ENCODE measurements around the gene AFAP1L1. TPM values are rescaled to one million over a fixed set of nuclear protein-coding genes. Genes with fewer than 3 reads are reported as not detected.

The AFAP1L1 gene
- total RNA-seq, 1 experiment from 2014 or later, result 15.2 TPM

DNA sequence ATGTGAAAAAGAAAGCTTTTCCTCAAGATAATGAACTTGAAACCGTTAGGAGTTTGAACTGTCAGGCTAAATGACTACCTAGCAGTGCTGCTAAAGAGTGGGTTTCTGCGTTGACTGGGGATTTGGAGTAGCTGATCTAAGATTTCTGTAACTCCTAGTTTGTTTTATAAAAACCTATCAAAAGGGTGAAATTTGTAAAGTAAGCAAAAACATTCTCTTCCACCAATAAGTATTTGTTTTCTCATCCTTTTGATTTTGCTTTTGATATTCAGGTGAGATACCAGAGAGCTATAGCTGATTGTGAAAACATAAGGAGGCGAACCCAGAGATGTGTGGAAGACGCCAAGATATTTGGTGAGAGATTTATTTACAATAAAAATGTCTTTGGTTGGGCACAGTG lies 77.7 kb downstream of the AFAP1L1 start:
- in situ Hi-C loops (cut with HindIII; ENCODE audit: low pct_unique_long_range_greater_than_20kb, low sequenced_read_pairs), result no loop called here
- DNase-seq (ENCODE audit: low read depth, low spot score) (no peak), ATAC-seq (no peak)
- H3K27ac ChIP-seq (ENCODE audit: low read length), result no peak overlapping the region
- H3K4me1 ChIP-seq (ENCODE audit: control insufficient read depth, insufficient read depth, low read length), result peaks cover 7% of the 10 kb centered on the region
- peaks cover 60% of the 10 kb centered on the region for H3K36me3 ChIP-seq (ENCODE audit: control insufficient read depth, insufficient read depth, low read length)
- no TSS peak for BruUV-seq (replicated peaks)
- no peaks in the 10 kb centered on the region for H3K9me3 ChIP-seq (ENCODE audit: control insufficient read depth, insufficient read depth, low read depth, low read length)
- TF ChIP-seq POLR2AphosphoS5 (IDR thresholded peaks at IDR 0.05; ENCODE audit: low read depth, low read length) (no peak), SIN3A (IDR thresholded peaks at IDR 0.05; ENCODE audit: borderline replicate concordance, insufficient read depth, low read depth, low read length) (no peak), TCF7L2 (IDR thresholded peaks at IDR 0.05; ENCODE audit: low read depth, low read length) (no peak)
- TF ChIP-seq, protein P1, sequence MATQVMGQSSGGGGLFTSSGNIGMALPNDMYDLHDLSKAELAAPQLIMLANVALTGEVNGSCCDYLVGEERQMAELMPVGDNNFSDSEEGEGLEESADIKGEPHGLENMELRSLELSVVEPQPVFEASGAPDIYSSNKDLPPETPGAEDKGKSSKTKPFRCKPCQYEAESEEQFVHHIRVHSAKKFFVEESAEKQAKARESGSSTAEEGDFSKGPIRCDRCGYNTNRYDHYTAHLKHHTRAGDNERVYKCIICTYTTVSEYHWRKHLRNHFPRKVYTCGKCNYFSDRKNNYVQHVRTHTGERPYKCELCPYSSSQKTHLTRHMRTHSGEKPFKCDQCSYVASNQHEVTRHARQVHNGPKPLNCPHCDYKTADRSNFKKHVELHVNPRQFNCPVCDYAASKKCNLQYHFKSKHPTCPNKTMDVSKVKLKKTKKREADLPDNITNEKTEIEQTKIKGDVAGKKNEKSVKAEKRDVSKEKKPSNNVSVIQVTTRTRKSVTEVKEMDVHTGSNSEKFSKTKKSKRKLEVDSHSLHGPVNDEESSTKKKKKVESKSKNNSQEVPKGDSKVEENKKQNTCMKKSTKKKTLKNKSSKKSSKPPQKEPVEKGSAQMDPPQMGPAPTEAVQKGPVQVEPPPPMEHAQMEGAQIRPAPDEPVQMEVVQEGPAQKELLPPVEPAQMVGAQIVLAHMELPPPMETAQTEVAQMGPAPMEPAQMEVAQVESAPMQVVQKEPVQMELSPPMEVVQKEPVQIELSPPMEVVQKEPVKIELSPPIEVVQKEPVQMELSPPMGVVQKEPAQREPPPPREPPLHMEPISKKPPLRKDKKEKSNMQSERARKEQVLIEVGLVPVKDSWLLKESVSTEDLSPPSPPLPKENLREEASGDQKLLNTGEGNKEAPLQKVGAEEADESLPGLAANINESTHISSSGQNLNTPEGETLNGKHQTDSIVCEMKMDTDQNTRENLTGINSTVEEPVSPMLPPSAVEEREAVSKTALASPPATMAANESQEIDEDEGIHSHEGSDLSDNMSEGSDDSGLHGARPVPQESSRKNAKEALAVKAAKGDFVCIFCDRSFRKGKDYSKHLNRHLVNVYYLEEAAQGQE (IDR thresholded peaks at IDR 0.05; ENCODE audit: insufficient read depth in 1 of 2, low read depth in 2 of 2, low read length in 1 of 2), result no peak
- TF ChIP-seq, protein P2, sequence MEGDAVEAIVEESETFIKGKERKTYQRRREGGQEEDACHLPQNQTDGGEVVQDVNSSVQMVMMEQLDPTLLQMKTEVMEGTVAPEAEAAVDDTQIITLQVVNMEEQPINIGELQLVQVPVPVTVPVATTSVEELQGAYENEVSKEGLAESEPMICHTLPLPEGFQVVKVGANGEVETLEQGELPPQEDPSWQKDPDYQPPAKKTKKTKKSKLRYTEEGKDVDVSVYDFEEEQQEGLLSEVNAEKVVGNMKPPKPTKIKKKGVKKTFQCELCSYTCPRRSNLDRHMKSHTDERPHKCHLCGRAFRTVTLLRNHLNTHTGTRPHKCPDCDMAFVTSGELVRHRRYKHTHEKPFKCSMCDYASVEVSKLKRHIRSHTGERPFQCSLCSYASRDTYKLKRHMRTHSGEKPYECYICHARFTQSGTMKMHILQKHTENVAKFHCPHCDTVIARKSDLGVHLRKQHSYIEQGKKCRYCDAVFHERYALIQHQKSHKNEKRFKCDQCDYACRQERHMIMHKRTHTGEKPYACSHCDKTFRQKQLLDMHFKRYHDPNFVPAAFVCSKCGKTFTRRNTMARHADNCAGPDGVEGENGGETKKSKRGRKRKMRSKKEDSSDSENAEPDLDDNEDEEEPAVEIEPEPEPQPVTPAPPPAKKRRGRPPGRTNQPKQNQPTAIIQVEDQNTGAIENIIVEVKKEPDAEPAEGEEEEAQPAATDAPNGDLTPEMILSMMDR (IDR thresholded peaks at IDR 0.05), result no peak
- ChIA-PET CTCF (no interaction called here), POLR2A (no interaction called here)
- intact Hi-C loops (cut with micrococcal nuclease; ENCODE audit: unreplicated experiment), result no loop called here
- no peaks in the 10 kb centered on the region for H3K27me3 ChIP-seq (ENCODE audit: control insufficient read depth, insufficient read depth, low read length)
- H3K4me3 ChIP-seq (ENCODE audit: low read depth in 2 of 2, low read length in 2 of 2), result no peak overlapping the region

DNA sequence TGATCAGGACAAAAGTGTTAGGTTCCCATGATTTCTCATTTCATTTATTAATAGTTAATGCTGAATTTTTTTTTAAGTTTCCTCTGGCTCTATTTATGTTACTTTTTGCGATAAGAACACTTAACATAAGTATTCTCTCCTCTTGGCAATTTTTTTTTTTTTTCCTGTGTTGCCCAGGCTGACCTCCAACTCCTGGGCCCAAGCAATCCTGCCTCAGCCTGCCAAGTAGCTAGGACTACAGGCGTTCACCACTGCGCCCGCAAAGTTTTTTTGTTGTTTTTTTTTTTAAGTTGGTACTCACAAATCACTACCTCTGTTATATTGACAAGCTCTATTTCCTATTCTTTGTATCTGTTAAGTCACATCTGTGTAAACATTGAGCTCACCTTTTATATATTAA lies 80.5 kb downstream of the AFAP1L1 start:
- ChIA-PET POLR2A (interaction anchor here (0.7 kb wide), 1 partner anchor 176 kb away, joined by 4 read pairs; no protein-coding TSS in a partner anchor), CTCF (no interaction called here)
- H3K27ac ChIP-seq (ENCODE audit: low read length), result no peak overlapping the region
- H3K9me3 ChIP-seq (ENCODE audit: control insufficient read depth, insufficient read depth, low read depth, low read length), result no peaks in the 10 kb centered on the region
- no peaks in the 10 kb centered on the region for H3K27me3 ChIP-seq (ENCODE audit: control insufficient read depth, insufficient read depth, low read length)
- no peak for TF ChIP-seq TCF7L2 (IDR thresholded peaks at IDR 0.05; ENCODE audit: low read depth, low read length)
- TF ChIP-seq POLR2AphosphoS5 (IDR thresholded peaks at IDR 0.05; ENCODE audit: low read depth, low read length), result no peak
- TF ChIP-seq, protein P1 (IDR thresholded peaks at IDR 0.05; ENCODE audit: insufficient read depth in 1 of 2, low read depth in 2 of 2, low read length in 1 of 2), result no peak
- TF ChIP-seq, protein P2 (IDR thresholded peaks at IDR 0.05), result no peak
- no peak for TF ChIP-seq SIN3A (IDR thresholded peaks at IDR 0.05; ENCODE audit: borderline replicate concordance, insufficient read depth, low read depth, low read length)
- no peak overlapping the region for H3K4me3 ChIP-seq (ENCODE audit: low read depth in 2 of 2, low read length in 2 of 2)
- intact Hi-C loops (cut with micrococcal nuclease; ENCODE audit: unreplicated experiment) (no loop called here), in situ Hi-C loops (cut with HindIII; ENCODE audit: low pct_unique_long_range_greater_than_20kb, low sequenced_read_pairs) (no loop called here)
- ATAC-seq, result no peak
- H3K4me1 ChIP-seq (ENCODE audit: control insufficient read depth, insufficient read depth, low read length), result peaks cover 6% of the 10 kb centered on the region; the same call in 1 of the 2 replicates
- BruUV-seq (replicated peaks), result no TSS peak
- H3K36me3 ChIP-seq (ENCODE audit: control insufficient read depth, insufficient read depth, low read length), result peaks cover 60% of the 10 kb centered on the region
- no peak for DNase-seq (ENCODE audit: low read depth, low spot score)
